MM.1S (cell line): ENCODE data around the gene NAA35.

ENCODE experiments used
- CTCF ChIP-seq: fragments of 300-600 bp; sonication (generic); IDR thresholded peaks from 2 replicates; pipeline ENCODE4 v1.5.1; 2016; ENCODE audit warnings: antibody characterized with exemption, low read length, mixed read lengths
- EZH2 ChIP-seq: fragments of 300-600 bp; sonication (generic); optimal IDR thresholded peaks from 2 replicates; pipeline ENCODE3; 2017; ENCODE audit warnings: low read depth, mild to moderate bottlenecking, antibody characterized with exemption, low read length, mixed read lengths

DNA sequence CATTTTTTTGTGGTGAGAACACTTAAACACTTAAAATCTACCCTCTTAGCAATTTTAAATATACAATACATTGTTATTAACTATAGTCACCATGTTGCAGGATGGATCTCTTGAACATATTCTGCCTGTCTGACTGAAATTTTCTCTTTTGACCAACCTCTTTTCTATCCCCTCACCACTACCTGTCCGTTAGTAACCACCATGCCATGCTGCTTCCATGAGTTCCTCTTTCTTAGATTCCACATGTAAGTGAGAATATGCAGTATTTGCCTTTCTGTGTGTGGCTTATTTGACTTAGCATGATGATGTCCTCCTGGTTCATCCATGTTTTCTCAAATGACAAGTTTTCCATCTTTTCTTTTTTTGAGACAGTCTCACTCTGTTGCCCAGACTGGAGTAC, 48.5 kb upstream of the NAA35 start:
- TF ChIP-seq CTCF, result no peak
- no peak for TF ChIP-seq EZH2
